ENCODE measurements around the gene MTA1.

The MTA1 gene

GRCh38 chr14:105433161-105433605 is 13.6 kb downstream of the MTA1 start:
- Histone ChIP-seq H3K36me3 (ENCODE audit: control insufficient read depth in 1 of 2, insufficient read depth in 2 of 2, low read length in 2 of 2) (no peaks in the 10 kb centered on the region), H3K9me3 (ENCODE audit: control insufficient read depth in 1 of 2, low read length in 2 of 2) (no peaks in the 10 kb centered on the region), H3K4me3 (ENCODE audit: low read depth in 1 of 2, low read length in 2 of 2) (no peak overlapping the region), H3K27me3 (ENCODE audit: low read depth, low read length) (no peaks in the 10 kb centered on the region), H3K27ac (ENCODE audit: low read length) (no peak overlapping the region), H3K4me1 (ENCODE audit: control insufficient read depth in 1 of 2, insufficient read depth in 2 of 2, low read length in 2 of 2) (peaks cover 0 to 12% of the 10 kb centered on the region in 2 donors)

GRCh38 chr14:105436402-105436801 is 16.8 kb downstream of the MTA1 start:
- Histone ChIP-seq H3K36me3 (ENCODE audit: control insufficient read depth in 1 of 2, insufficient read depth in 2 of 2, low read length in 2 of 2) (peaks cover 0 to 4% of the 10 kb centered on the region in 2 donors), H3K4me1 (ENCODE audit: control insufficient read depth in 1 of 2, insufficient read depth in 2 of 2, low read length in 2 of 2) (peaks cover 0 to 8% of the 10 kb centered on the region in 2 donors), H3K4me3 (ENCODE audit: low read depth in 1 of 2, low read length in 2 of 2) (no peak overlapping the region), H3K27me3 (ENCODE audit: low read depth, low read length) (no peaks in the 10 kb centered on the region), H3K9me3 (ENCODE audit: control insufficient read depth in 1 of 2, low read length in 2 of 2) (no peaks in the 10 kb centered on the region), H3K27ac (ENCODE audit: low read length) (no peak overlapping the region)

GRCh38 chr14:105436891-105437722 is 17.5 kb downstream of the MTA1 start:
- H3K4me1 ChIP-seq (ENCODE audit: control insufficient read depth in 1 of 2, insufficient read depth in 2 of 2, low read length in 2 of 2) = peaks cover 0 to 8% of the 10 kb centered on the region in 2 donors
- no peak overlapping the region for H3K27ac ChIP-seq (ENCODE audit: low read length)
- H3K27me3 ChIP-seq (ENCODE audit: low read depth, low read length) = no peaks in the 10 kb centered on the region
- H3K4me3 ChIP-seq (ENCODE audit: low read depth in 1 of 2, low read length in 2 of 2) = no peak overlapping the region
- no peaks in the 10 kb centered on the region for H3K9me3 ChIP-seq (ENCODE audit: control insufficient read depth in 1 of 2, low read length in 2 of 2)
- H3K36me3 ChIP-seq (ENCODE audit: control insufficient read depth in 1 of 2, insufficient read depth in 2 of 2, low read length in 2 of 2) = peaks cover 0 to 7% of the 10 kb centered on the region in 2 donors

GRCh38 chr14:105437723-105438500 is 18.3 kb downstream of the MTA1 start:
- peaks cover 0 to 15% of the 10 kb centered on the region in 2 donors for H3K36me3 ChIP-seq (ENCODE audit: control insufficient read depth in 1 of 2, insufficient read depth in 2 of 2, low read length in 2 of 2)
- H3K27me3 ChIP-seq (ENCODE audit: low read depth, low read length) = no peaks in the 10 kb centered on the region
- H3K4me3 ChIP-seq (ENCODE audit: low read depth in 1 of 2, low read length in 2 of 2) = no peak overlapping the region
- H3K9me3 ChIP-seq (ENCODE audit: control insufficient read depth in 1 of 2, low read length in 2 of 2) = no peaks in the 10 kb centered on the region
- H3K4me1 ChIP-seq (ENCODE audit: control insufficient read depth in 1 of 2, insufficient read depth in 2 of 2, low read length in 2 of 2) = peaks cover 0 to 8% of the 10 kb centered on the region in 2 donors
- no peak overlapping the region for H3K27ac ChIP-seq (ENCODE audit: low read length)

GRCh38 chr14:105439179-105439578 is 19.6 kb downstream of the MTA1 start:
- H3K27me3 ChIP-seq (ENCODE audit: low read depth, low read length) = no peaks in the 10 kb centered on the region
- H3K4me1 ChIP-seq (ENCODE audit: control insufficient read depth in 1 of 2, insufficient read depth in 2 of 2, low read length in 2 of 2) = peaks cover 0 to 8% of the 10 kb centered on the region in 2 donors
- H3K36me3 ChIP-seq (ENCODE audit: control insufficient read depth in 1 of 2, insufficient read depth in 2 of 2, low read length in 2 of 2) = peaks cover 0 to 19% of the 10 kb centered on the region in 2 donors
- H3K4me3 ChIP-seq (ENCODE audit: low read depth in 1 of 2, low read length in 2 of 2) = no peak overlapping the region
- H3K27ac ChIP-seq (ENCODE audit: low read length) = no peak overlapping the region
- no peaks in the 10 kb centered on the region for H3K9me3 ChIP-seq (ENCODE audit: control insufficient read depth in 1 of 2, low read length in 2 of 2)

- Histone ChIP-seq H3K4me1 (ENCODE audit: control insufficient read depth in 1 of 2, insufficient read depth in 2 of 2, low read length in 2 of 2) (peaks cover 0 to 8% of the 10 kb centered on the region in 2 donors), H3K9me3 (ENCODE audit: control insufficient read depth in 1 of 2, low read length in 2 of 2) (no peaks in the 10 kb centered on the region), H3K36me3 (ENCODE audit: control insufficient read depth in 1 of 2, insufficient read depth in 2 of 2, low read length in 2 of 2) (peaks cover 0 to 19% of the 10 kb centered on the region in 2 donors), H3K27me3 (ENCODE audit: low read depth, low read length) (no peaks in the 10 kb centered on the region), H3K4me3 (ENCODE audit: low read depth in 1 of 2, low read length in 2 of 2) (no peak overlapping the region), H3K27ac (ENCODE audit: low read length) (no peak overlapping the region)
Measured at GRCh38 chr14:105439710-105440553, 20.3 kb downstream of the MTA1 start.

GRCh38 chr14:105440554-105440900 is 20.9 kb downstream of the MTA1 start:
- peaks cover 0 to 19% of the 10 kb centered on the region in 2 donors for H3K36me3 ChIP-seq (ENCODE audit: control insufficient read depth in 1 of 2, insufficient read depth in 2 of 2, low read length in 2 of 2)
- no peaks in the 10 kb centered on the region for H3K27me3 ChIP-seq (ENCODE audit: low read depth, low read length)
- peaks cover 0 to 8% of the 10 kb centered on the region in 2 donors for H3K4me1 ChIP-seq (ENCODE audit: control insufficient read depth in 1 of 2, insufficient read depth in 2 of 2, low read length in 2 of 2)
- no peaks in the 10 kb centered on the region for H3K9me3 ChIP-seq (ENCODE audit: control insufficient read depth in 1 of 2, low read length in 2 of 2)
- no peak overlapping the region for H3K4me3 ChIP-seq (ENCODE audit: low read depth in 1 of 2, low read length in 2 of 2)
- no peak overlapping the region for H3K27ac ChIP-seq (ENCODE audit: low read length)

- Histone ChIP-seq H3K27ac (ENCODE audit: low read length) (no peak overlapping the region), H3K27me3 (ENCODE audit: low read depth, low read length) (no peaks in the 10 kb centered on the region), H3K36me3 (ENCODE audit: control insufficient read depth in 1 of 2, insufficient read depth in 2 of 2, low read length in 2 of 2) (peaks cover 0 to 19% of the 10 kb centered on the region in 2 donors), H3K4me1 (ENCODE audit: control insufficient read depth in 1 of 2, insufficient read depth in 2 of 2, low read length in 2 of 2) (peaks cover 0 to 8% of the 10 kb centered on the region in 2 donors), H3K9me3 (ENCODE audit: control insufficient read depth in 1 of 2, low read length in 2 of 2) (no peaks in the 10 kb centered on the region), H3K4me3 (ENCODE audit: low read depth in 1 of 2, low read length in 2 of 2) (no peak overlapping the region)
Measured at GRCh38 chr14:105440992-105441391, 21.4 kb downstream of the MTA1 start.

GRCh38 chr14:105442125-105442524 is 22.5 kb downstream of the MTA1 start:
- Histone ChIP-seq H3K27ac (ENCODE audit: low read length) (no peak overlapping the region), H3K27me3 (ENCODE audit: low read depth, low read length) (no peaks in the 10 kb centered on the region), H3K4me1 (ENCODE audit: control insufficient read depth in 1 of 2, insufficient read depth in 2 of 2, low read length in 2 of 2) (peaks cover 0 to 8% of the 10 kb centered on the region in 2 donors), H3K36me3 (ENCODE audit: control insufficient read depth in 1 of 2, insufficient read depth in 2 of 2, low read length in 2 of 2) (peaks cover 0 to 19% of the 10 kb centered on the region in 2 donors), H3K4me3 (ENCODE audit: low read depth in 1 of 2, low read length in 2 of 2) (no peak overlapping the region), H3K9me3 (ENCODE audit: control insufficient read depth in 1 of 2, low read length in 2 of 2) (no peaks in the 10 kb centered on the region)

- Histone ChIP-seq H3K27ac (ENCODE audit: low read length) (no peak overlapping the region), H3K27me3 (ENCODE audit: low read depth, low read length) (no peaks in the 10 kb centered on the region), H3K36me3 (ENCODE audit: control insufficient read depth in 1 of 2, insufficient read depth in 2 of 2, low read length in 2 of 2) (peaks cover 0 to 19% of the 10 kb centered on the region in 2 donors), H3K9me3 (ENCODE audit: control insufficient read depth in 1 of 2, low read length in 2 of 2) (no peaks in the 10 kb centered on the region), H3K4me1 (ENCODE audit: control insufficient read depth in 1 of 2, insufficient read depth in 2 of 2, low read length in 2 of 2) (peaks cover 0 to 4% of the 10 kb centered on the region in 2 donors), H3K4me3 (ENCODE audit: low read depth in 1 of 2, low read length in 2 of 2) (no peak overlapping the region)
Measured at GRCh38 chr14:105442834-105443233, 23.2 kb downstream of the MTA1 start.

GRCh38 chr14:105444859-105445258 is 25.2 kb downstream of the MTA1 start:
- Histone ChIP-seq H3K27ac (ENCODE audit: low read length) (no peak overlapping the region), H3K4me1 (ENCODE audit: control insufficient read depth in 1 of 2, insufficient read depth in 2 of 2, low read length in 2 of 2) (peaks cover 0 to 11% of the 10 kb centered on the region in 2 donors), H3K36me3 (ENCODE audit: control insufficient read depth in 1 of 2, insufficient read depth in 2 of 2, low read length in 2 of 2) (peaks cover 0 to 20% of the 10 kb centered on the region in 2 donors), H3K4me3 (ENCODE audit: low read depth in 1 of 2, low read length in 2 of 2) (no peak overlapping the region), H3K9me3 (ENCODE audit: control insufficient read depth in 1 of 2, low read length in 2 of 2) (no peaks in the 10 kb centered on the region), H3K27me3 (ENCODE audit: low read depth, low read length) (no peaks in the 10 kb centered on the region)

Measured in muscle layer of duodenum (tissue), 2 donors.